ENCODE data around the gene DTYMK.

The DTYMK gene

DNA sequence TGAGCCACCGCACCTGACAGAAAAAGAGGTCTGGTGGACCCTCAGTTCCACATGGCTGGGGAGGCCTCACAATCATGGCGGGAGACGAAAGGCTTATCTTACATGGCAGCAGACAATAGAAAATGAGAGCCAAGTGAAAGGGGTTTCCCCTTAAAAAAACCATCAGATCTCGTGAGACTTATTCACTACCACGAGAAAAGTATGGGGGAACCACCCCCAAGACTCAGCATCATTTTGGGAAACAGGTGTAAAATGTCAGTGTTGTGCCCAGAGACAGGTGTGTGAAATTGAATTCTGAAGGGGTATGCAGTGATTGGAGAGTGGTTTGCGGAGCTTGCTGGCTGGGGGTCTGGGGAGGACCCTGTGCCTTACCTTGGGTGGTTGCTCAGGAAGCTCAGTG is 43.3 kb upstream of the DTYMK start (continued):
- TF ChIP-seq, protein P1, sequence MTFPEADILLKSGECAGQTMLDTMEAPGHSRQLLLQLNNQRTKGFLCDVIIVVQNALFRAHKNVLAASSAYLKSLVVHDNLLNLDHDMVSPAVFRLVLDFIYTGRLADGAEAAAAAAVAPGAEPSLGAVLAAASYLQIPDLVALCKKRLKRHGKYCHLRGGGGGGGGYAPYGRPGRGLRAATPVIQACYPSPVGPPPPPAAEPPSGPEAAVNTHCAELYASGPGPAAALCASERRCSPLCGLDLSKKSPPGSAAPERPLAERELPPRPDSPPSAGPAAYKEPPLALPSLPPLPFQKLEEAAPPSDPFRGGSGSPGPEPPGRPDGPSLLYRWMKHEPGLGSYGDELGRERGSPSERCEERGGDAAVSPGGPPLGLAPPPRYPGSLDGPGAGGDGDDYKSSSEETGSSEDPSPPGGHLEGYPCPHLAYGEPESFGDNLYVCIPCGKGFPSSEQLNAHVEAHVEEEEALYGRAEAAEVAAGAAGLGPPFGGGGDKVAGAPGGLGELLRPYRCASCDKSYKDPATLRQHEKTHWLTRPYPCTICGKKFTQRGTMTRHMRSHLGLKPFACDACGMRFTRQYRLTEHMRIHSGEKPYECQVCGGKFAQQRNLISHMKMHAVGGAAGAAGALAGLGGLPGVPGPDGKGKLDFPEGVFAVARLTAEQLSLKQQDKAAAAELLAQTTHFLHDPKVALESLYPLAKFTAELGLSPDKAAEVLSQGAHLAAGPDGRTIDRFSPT (tag by site-specific recombination; IDR thresholded peaks at IDR 0.05): no peak

DNA sequence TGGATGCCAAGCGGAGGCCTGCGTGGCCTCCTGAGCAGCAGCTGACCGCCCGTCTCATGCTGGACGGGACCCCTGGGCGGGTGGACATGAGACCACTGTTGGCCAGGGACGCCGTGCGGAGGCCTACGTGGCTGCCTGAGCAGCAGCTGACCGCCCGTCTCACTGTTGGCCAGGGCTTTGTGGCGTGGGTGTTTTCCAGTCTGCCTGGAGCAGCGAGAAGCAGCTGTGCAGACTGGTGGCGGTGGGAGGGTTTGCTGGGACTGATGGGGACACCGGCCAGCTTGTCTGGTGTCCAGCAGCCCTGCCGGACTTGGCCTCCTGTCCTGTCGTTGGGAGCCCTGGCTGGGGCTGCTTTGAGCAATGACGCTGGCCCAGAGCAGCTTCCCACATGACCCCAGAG is 42.0 kb upstream of the DTYMK start:
- H3K36me3 ChIP-seq (ENCODE audit: control insufficient read depth in 2 of 2, insufficient read depth in 1 of 2, low read length in 2 of 2): peaks cover 0 to 29% of the 10 kb centered on the region in 2 experiments; a peak in 1 of 3 replicates
- H3K9me3 ChIP-seq (ENCODE audit: control insufficient read depth, insufficient read depth, low read depth, low read length): no peaks in the 10 kb centered on the region
- TF ChIP-seq ZNF324 (tag by site-specific recombination; IDR thresholded peaks at IDR 0.05) (no peak), ZSCAN18 (tag by site-specific recombination; IDR thresholded peaks at IDR 0.05) (no peak), ZNF223 (tag by site-specific recombination; IDR thresholded peaks at IDR 0.05) (no peak)
- TF ChIP-seq, protein P2, sequence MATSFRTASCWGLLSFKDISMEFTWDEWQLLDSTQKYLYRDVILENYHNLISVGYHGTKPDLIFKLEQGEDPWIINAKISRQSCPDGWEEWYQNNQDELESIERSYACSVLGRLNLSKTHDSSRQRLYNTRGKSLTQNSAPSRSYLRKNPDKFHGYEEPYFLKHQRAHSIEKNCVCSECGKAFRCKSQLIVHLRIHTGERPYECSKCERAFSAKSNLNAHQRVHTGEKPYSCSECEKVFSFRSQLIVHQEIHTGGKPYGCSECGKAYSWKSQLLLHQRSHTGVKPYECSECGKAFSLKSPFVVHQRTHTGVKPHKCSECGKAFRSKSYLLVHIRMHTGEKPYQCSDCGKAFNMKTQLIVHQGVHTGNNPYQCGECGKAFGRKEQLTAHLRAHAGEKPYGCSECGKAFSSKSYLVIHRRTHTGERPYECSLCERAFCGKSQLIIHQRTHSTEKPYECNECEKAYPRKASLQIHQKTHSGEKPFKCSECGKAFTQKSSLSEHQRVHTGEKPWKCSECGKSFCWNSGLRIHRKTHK (tag by site-specific recombination; IDR thresholded peaks at IDR 0.05): no peak
- TF ChIP-seq, protein P3, sequence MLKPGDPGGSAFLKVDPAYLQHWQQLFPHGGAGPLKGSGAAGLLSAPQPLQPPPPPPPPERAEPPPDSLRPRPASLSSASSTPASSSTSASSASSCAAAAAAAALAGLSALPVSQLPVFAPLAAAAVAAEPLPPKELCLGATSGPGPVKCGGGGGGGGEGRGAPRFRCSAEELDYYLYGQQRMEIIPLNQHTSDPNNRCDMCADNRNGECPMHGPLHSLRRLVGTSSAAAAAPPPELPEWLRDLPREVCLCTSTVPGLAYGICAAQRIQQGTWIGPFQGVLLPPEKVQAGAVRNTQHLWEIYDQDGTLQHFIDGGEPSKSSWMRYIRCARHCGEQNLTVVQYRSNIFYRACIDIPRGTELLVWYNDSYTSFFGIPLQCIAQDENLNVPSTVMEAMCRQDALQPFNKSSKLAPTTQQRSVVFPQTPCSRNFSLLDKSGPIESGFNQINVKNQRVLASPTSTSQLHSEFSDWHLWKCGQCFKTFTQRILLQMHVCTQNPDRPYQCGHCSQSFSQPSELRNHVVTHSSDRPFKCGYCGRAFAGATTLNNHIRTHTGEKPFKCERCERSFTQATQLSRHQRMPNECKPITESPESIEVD (tag by site-specific recombination; IDR thresholded peaks at IDR 0.05): no peak
- ChIA-PET CTCF (no interaction called here), POLR2A (no interaction called here)
- no peaks in the 10 kb centered on the region for H3K4me1 ChIP-seq (ENCODE audit: control insufficient read depth, insufficient read depth, low read length)
- H3K27ac ChIP-seq (ENCODE audit: extremely low read depth, low read depth, low read length): no peak overlapping the region
- no peak overlapping the region for H3K4me3 ChIP-seq (ENCODE audit: low read depth, low read length)

- peaks cover 0 to 36% of the 10 kb centered on the region in 2 experiments; a peak in 1 of 3 replicates for H3K36me3 ChIP-seq (ENCODE audit: control insufficient read depth in 2 of 2, insufficient read depth in 1 of 2, low read length in 2 of 2)
- H3K9me3 ChIP-seq (ENCODE audit: control insufficient read depth, insufficient read depth, low read depth, low read length): no peaks in the 10 kb centered on the region
- ChIA-PET CTCF (no interaction called here), POLR2A (no interaction called here)
- no peak overlapping the region for H3K4me3 ChIP-seq (ENCODE audit: low read depth, low read length)
- no peak overlapping the region for H3K27ac ChIP-seq (ENCODE audit: extremely low read depth, low read depth, low read length)
- H3K4me1 ChIP-seq (ENCODE audit: control insufficient read depth, insufficient read depth, low read length): no peaks in the 10 kb centered on the region
- TF ChIP-seq ZNF514 (tag by site-specific recombination; IDR thresholded peaks at IDR 0.05) (no peak), ZNF610 (tag by site-specific recombination; IDR thresholded peaks at IDR 0.05; ENCODE audit: borderline replicate concordance) (no peak), ZNF221 (tag by site-specific recombination; IDR thresholded peaks at IDR 0.05; ENCODE audit: borderline replicate concordance) (no peak), ZNF19 (tag by site-specific recombination; IDR thresholded peaks at IDR 0.05; ENCODE audit: low read depth) (no peak), SCRT1 (tag by site-specific recombination; IDR thresholded peaks at IDR 0.05; ENCODE audit: borderline replicate concordance) (no peak), ZNF660 (tag by site-specific recombination; IDR thresholded peaks at IDR 0.05) (no peak), ZFP41 (tag by site-specific recombination; IDR thresholded peaks at IDR 0.05; ENCODE audit: borderline replicate concordance) (no peak), ZNF10 (tag by site-specific recombination; IDR thresholded peaks at IDR 0.05) (no peak), ZNF76 (tag by site-specific recombination; IDR thresholded peaks at IDR 0.05; ENCODE audit: borderline replicate concordance, low read depth) (no peak), ZBTB48 (tag by site-specific recombination; IDR thresholded peaks at IDR 0.05) (no peak), ZBTB17 (tag by site-specific recombination; IDR thresholded peaks at IDR 0.05) (no peak), ZNF404 (tag by site-specific recombination; IDR thresholded peaks at IDR 0.05) (no peak), ZNF621 (tag by site-specific recombination; IDR thresholded peaks at IDR 0.05) (no peak)
- TF ChIP-seq, protein P2 (tag by site-specific recombination; IDR thresholded peaks at IDR 0.05): no peak
- TF ChIP-seq, protein P4, sequence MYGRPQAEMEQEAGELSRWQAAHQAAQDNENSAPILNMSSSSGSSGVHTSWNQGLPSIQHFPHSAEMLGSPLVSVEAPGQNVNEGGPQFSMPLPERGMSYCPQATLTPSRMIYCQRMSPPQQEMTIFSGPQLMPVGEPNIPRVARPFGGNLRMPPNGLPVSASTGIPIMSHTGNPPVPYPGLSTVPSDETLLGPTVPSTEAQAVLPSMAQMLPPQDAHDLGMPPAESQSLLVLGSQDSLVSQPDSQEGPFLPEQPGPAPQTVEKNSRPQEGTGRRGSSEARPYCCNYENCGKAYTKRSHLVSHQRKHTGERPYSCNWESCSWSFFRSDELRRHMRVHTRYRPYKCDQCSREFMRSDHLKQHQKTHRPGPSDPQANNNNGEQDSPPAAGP (tag by site-specific recombination; IDR thresholded peaks at IDR 0.05): no peak
- TF ChIP-seq, protein P5, sequence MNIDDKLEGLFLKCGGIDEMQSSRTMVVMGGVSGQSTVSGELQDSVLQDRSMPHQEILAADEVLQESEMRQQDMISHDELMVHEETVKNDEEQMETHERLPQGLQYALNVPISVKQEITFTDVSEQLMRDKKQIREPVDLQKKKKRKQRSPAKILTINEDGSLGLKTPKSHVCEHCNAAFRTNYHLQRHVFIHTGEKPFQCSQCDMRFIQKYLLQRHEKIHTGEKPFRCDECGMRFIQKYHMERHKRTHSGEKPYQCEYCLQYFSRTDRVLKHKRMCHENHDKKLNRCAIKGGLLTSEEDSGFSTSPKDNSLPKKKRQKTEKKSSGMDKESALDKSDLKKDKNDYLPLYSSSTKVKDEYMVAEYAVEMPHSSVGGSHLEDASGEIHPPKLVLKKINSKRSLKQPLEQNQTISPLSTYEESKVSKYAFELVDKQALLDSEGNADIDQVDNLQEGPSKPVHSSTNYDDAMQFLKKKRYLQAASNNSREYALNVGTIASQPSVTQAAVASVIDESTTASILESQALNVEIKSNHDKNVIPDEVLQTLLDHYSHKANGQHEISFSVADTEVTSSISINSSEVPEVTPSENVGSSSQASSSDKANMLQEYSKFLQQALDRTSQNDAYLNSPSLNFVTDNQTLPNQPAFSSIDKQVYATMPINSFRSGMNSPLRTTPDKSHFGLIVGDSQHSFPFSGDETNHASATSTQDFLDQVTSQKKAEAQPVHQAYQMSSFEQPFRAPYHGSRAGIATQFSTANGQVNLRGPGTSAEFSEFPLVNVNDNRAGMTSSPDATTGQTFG (tag by site-specific recombination; IDR thresholded peaks at IDR 0.05; ENCODE audit: borderline replicate concordance): no peak
Observed at GRCh38 chr2:241728000-241728399, 41.4 kb upstream of the DTYMK start.
